HG03097 (cell line): ENCODE data around the gene AK8.
A peak's percentile ranks its signal among the peaks of the same experiment; 100 is the strongest.
"Not testable (repeated sequence)": the region's sequence is repeated elsewhere in the genome, so short reads cannot be mapped to it uniquely, and the experiment has no call there.

ENCODE experiments used
- ATAC-seq: cut with Tn5 transposase; IDR thresholded peaks from one replicate; pipeline ENCODE4 v1.9.1; 2021; ENCODE audit not compliant: unreplicated experiment, low FRiP score

The AK8 gene

DNA sequence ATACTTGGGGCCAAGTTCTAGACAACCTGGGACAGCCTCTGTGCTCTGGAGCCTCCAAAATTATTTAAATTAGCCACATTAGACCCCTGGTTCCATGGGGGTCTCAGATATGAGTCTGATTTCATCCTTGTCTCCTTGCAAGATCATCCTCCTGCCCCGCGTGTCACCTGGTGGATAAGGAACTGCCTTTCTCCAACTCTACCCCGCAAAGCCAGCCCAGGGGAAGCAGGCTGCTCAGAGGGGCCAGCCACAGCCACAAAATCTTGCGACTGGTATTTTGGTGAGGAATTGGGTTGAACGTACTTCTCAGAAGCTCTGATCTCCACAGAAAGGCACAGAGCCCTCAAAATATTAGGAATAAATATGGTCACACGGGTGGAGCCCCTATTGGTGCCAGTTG is 101.2 kb downstream of the AK8 start:
- ATAC-seq = no peak

DNA sequence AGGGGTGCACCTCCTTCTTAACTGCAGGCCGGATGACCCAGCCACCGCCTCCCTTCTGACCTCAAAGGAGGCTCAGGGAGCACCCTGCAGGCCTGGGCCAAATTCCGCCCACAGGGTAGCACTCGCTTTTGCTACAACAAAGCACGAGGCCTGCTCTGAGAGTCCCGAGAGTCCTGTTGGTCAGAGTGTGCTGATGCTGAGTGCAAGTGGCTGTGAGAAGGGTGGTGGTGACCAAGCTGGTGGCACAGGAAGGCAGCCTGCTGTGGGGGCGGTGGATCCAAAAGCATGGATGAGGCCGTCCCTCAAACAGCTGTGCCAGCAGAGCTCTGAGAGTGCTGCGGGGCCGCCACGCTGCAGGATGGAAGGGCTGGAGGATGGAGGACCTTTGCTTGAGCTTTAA is 101.8 kb downstream of the AK8 start:
- no peak for ATAC-seq

DNA sequence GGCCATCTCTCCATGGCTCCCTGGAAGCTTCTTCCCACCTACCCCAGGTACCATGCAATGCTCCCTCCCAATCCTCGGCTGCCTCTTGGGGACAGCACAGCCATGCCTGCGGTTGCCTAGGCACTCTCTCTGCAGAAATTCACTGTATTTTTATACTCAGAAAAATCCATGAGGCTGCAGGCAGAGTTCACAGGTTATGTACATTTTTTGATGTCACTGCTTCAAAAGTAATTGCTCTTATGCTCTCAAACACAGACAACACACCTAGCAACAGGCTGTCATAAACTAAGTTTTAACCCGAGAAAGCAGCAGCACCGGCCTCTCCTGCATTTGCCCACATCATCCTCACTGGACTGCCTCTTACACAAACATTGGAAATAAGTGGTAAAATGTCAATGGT is 102.4 kb downstream of the AK8 start:
- no peak for ATAC-seq

DNA sequence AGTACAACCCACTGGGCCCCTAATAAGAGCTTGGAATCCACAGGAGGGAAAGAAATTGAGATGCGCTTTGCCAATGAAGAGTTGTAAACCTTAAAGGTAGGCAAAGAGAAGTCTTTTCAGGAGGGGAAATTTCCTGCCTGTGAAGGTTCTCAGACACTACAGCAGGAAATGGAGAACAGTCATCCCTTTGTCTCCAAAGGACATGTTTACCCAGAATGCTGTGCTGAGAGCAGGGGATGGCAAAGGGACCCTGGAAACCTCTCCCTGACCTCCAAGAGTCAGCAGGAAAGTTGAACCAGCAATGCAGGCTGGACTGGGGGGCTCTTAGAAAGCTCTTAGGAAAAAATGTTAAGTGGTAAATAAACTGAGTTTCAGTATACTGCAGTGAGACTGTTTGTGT is 103.2 kb downstream of the AK8 start:
- ATAC-seq = no peak

DNA sequence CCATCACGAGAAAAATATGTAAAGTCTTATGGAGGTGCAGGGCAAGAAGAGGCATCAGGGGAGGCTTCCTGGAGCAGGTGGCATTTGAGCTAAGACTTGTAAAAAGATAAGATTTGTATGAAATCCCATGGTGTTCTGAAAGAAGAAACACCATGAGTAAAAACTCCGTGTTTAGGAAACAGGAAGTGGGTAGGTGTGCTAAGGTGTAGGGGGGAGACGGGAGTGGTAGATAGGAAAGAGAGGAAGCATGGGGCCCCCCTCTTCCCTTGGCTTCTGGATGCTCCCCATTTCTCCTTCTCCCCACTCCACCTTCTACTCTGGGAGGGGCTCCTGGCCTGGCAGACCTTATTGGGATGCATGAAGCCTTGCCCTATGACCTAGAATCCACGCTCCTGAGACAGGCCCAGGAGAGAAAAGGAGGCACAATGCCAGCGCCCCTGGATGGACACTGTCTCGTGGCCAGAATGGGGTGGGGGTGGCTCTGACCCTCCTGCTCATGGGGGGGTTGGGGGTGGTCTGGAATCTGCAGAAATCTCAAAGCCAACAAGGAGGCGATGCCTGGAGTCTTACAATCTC is 104.2 kb downstream of the AK8 start:
- ATAC-seq = no peak

DNA sequence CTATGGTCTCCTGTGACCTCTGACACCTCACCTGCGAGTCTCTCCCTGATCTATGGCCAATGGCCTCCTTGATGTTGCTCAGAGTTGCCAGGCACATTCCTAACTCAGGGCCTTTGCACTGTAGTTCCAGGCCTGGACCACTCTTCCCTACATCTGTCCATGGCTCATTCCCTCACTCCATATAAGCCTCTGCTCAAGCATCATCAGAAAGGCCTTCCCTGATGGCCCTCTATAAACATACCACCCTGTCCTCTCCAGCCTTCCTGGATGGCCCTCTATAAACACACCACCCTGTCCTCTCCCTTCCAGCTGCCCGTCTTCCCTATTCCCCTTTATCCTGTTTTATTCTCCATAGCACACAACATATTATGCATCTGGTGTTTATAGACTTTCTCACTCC is 105.0 kb downstream of the AK8 start:
- ATAC-seq = no peak

DNA sequence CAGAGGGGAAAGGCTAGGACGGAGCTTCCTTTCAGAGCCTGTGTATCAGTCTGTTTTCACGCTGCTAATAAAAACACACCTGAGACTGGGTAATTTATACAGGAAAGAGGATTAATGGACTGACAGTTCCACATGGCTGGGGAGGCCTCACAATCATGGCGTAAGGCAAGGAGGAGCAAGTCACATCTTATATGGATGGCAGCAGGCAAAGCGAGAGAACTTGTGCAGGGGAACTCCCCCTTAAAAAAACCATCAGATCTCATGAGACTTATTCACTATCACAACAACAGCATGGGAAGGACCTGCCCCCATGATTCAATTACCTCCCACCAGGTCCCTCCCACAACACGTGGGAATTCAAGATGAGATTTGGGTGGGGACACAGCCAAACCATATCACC is 106.3 kb downstream of the AK8 start:
- not testable (repeated sequence) for ATAC-seq

DNA sequence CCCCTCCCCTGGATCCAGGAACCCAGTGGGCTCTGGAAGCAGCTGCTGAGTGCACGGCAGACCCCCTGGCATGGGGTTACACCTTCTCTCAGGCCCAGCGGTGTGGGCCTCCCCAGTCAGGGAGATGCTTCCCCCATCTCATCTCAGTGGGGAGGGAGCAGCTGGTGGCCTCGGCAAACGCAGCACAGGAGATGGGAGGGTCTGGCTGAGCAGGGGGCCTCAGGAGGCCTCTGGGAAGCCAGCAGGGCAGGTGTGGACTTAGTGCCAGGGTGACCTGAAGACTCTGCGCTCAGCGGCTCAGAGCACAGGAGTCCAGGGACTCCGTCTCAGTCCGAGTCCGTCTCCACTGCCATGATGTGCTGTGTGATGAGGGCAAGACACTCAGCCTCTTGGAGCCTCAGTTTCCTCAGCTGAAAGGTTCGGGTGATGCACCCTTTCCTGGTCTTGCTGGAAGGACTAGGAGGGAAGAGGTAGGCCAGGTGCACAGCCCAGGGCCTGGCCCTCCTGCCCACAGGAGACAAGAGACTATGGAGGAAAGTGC is 107.2 kb downstream of the AK8 start:
- ATAC-seq = no peak

DNA sequence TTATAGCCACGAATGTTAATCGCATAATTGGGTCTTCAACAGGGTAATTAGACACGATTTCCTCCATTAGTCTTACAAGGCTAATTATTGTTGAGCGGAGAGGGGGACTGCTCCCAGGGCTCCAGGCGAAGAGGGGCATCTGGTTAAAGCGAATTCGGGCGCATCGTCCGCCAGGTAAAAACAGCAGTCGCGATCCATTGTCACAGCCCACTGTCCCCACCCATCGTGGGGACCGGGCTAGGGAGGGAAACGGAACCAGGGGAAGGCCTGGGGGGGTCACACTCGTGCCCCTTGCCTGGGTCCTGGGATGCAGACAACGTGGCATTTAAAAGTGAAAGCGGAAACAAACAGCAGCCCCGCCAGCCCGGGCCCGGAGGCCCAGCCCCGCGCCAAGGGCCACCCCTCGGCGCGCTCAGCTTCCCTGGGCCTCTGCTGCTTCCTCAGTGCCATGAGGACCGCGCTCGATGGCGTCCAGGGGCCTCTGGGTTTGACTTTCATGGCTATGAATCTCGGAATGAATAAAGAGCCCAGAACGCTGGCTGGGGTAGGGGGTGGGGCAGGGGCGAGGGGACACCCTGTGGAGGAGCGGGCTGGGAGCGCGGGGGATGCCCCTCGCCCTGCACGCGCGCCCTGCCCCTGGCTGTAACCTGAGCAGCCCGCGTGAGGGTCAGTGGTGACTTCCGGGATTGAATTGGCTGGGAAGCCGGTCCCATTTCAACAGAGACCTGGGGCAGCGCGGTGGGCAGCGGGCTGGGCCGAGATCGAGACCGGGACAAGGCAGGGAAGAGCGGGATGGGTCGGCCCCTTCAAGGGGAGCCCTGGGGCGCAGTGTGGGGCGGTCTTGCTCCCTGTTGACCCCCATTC is 107.9 kb downstream of the AK8 start:
- ATAC-seq = peak; percentile 62

DNA sequence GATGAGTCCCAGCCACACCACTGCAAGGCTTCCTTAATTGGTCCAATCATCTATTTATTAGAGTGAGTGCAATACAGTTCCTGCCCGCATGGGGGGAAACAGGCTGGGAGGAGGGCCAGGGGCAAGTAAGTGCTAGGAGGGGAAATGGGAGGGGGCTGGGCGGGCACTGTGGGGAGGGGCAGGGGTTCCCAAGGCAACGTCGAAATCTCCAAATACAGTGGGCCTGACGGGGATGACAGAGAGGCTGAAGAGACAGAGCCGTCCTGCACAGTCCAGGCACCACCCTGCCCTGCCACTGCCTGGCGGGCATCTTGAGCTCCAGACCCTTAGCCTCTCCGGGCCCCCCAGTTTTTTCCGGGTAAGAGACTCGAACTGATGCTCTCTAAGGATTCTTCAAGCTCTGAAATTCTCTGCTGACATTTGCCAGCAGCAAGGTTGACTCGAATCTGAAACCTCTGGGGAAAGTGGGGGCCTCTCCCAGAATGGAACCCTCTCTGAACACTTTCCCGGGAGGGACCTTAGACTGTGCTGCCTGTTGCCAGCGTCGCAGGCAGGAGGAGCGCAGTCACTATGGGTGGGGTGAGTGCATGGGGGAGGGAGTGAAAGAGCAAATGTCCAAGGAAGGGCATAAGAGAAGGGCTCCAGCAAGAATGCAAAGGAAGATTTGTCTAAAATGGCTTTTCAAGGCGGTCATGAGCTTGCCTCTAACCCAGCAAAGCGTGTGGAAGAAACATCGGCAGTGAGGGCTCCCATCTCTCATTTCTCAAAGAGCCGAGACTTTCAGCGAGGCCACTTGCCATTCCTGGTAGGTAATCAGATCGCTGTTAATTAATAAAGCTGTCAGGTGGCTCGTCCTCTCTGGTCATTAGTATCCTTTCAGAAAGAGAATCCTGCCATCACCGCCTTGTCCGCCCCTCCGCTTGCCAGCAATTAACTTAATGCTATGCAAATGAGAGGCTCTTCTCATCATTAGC is 108.9 kb downstream of the AK8 start:
- ATAC-seq = peak; percentile 23

DNA sequence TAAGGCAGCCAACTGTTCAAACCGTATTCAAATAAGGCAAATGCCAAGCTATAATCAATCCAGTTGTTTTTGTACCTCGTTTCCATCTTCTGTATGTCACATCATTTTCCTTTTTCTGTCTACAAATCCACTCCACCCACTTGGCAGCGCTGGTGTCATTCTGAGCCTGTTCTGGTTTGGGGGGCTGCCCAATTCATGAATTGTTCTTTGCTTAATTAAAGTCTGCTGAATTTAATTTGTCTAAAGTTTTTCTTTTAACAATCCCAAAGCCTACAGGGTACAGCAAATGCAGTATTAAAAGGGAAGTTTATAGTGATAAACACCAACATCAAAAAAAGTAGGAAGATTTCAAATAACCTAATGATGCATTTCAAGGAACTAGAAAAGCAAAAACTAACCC is 114.5 kb downstream of the AK8 start:
- no peak for ATAC-seq

DNA sequence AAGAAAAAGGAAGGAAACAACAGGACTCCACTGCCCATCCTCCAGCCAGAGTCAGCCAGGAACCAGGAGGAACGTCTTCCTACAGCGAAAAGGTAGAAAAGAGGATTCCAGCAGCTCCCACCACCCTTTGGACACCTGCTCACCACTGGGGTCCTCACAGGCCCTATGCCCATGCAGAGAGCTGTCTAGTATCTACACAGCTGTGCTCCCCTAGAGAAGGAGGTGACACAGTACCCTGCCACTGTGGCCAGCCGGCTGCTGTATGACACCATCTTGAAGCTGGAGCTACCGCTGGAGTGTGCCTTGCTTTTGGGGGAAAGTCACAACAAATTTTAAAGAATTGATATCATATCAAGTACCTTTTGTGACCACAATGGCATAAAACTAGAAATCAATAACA is 115.2 kb downstream of the AK8 start:
- ATAC-seq = no peak

DNA sequence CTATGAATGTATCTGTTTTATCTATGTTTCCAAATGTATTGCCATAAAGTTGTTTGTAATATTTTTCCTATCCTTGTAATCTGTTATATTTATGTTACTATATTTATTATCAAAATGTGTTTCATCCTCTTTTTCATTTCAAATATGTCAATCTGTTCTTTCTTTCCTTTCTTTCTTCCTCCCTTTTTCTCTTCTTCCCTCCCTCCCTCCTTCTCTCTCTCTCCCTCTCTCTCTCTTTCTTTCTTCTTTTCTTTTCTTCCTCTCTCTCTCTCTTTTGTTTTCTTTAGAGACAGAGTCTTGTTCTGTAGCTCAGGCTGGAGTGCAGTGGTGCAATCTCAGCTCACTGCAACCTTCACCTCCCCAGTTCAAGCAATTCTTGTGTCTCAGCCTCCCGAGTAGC is 116.5 kb downstream of the AK8 start:
- ATAC-seq = no peak

DNA sequence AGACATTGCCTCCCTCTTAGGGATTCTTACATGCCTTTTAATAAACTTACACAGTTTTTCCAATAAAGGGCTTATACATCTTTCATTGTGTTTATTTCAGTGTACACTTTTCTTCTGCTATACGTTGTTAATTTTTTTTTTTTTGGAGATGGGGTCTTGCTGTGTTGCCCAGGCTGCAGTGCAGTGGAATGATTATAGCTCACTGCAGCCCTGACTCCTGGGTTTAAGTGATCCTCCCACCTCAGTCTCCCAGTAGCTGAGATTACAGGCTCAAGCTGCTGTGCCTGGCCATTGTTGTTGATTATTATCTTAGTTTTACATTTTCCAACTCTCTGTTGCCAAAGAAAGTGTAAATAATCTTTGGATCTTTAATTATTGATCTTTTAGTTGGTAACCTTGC is 118.0 kb downstream of the AK8 start:
- no peak for ATAC-seq

DNA sequence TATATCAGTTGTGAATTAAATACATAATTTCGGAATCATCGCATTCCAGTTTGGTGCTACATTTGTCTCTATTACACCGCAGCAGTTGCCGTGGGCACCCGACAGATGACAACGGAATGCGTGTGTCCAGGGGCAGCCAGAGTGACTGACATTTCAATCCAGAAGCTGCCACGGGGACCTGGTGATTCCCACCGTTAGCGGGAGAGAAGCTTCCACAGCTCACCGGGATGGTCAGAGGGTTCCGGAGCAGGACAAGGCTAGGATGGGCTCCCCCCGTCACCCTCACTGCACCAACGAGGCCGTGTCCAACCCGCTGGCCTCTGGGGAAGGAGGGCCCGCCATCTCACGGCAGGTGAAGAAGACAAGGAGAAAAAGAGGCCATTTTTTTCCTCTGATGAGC is 121.1 kb downstream of the AK8 start:
- ATAC-seq = no peak

DNA sequence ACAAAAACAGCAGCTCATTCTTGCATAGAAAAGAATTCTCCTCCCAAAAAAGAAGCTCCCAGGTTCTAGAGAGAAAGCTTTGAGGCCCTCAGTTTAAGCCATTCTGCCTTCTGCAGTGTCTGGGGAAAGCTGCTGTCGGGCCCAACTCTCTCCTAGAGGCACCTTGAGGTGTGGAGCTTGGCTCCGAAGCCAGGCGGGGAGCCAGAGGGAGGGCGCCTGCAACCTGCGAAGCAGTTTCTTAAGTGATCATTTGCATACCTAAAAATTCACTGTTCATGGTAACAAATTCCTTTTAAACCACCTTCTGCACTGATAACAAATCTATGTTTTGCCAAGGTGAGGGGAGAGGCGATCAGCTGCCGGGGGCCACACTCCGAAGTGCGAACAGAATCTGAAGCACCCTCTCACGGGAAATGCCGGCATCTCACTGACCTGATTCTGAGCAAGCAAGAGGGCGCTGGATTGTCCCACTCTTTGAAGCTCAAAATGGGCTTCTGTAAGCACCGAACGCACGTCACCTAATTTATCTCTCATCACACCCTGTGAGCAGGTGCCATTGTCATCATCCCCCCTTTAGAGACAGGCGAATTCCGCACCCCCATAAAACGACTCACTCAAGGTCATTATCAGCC is 121.8 kb downstream of the AK8 start:
- ATAC-seq = no peak

DNA sequence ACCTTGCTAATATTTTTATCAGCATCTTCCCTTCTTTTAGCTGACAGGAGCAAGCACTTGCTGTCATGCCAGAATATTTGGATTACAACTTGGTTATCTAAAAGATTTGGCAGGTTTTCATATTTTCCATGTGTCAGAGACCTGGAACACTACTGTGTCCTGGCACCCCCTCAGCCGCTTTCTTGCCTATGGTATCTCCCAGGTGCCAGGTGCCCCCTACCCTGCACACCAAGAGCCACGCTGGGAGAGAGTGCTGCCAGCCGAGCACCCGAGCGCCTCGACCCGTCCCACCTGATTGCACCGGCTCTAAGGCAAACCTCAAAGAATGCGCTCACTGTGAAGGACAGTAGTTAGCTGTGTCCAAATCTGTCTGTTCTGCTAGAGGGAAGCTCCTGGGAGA is 123.0 kb downstream of the AK8 start:
- ATAC-seq = no peak

DNA sequence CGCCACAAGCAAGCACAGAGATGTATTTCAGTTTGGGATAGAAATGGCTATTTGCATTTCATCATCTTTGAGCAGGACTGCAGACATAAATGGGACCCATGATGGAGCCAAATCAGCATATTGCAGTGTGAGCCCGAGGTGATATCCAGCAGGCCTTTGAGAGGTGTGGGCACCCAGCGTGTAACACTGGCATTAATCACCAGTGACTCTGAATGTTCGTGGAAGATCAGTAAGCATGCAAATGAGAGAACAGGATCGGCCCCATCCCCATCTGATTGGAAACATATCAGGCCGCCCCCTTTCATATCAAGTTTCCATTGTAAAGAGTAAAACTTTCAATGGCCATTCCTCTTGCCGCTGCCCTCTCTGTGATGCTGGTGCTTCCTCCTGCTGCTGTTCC is 123.8 kb downstream of the AK8 start:
- no peak for ATAC-seq

DNA sequence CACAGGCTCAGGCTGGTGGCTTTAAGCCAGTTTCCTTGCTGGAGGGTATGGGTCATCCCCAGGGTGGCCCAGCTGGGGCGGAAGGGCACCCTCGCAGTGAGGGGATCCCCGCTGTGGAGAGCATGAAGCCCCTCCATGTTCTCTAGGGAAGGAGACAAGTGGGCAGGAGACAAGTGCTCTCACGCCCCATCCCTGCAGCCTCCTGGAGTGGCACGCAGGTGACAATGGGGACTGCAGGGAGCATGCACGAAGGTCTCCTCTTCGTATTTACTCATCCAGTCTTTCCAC is 124.5 kb downstream of the AK8 start:
- no peak for ATAC-seq

DNA sequence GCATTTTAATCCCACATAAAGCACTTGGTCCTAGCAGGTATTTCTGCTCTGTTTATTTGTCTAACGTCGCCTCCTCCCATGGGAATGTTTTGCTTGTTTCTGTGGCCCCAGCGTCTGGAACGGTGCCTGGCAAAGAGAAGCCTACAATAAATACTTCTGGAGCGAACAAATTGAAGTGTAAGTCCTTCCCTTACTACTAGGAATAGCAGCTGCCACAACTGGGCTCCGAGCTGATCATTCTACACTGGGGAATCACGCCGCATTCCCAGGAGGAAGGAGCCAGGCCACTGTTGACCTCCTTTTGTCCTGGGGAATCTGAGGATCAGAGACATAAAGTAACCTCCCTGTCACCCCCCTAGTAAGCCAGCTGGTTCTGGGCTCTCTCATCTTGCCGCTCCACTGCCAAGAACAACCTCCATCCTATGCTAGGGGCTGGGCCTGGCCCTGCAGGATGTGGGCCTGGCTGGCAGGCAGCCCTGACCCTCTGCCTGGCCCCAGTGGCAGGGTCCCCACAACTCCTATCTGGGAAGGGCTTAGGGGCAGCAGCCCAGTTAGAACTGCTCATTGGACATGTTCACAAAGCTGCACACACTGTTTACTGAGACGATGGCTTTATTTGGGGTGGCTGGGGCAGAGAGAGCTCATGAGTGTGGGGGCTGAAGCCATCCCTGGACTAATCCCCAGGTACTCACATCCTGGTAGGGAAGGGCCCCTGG is 125.0 kb downstream of the AK8 start:
- no peak for ATAC-seq
